Astrocyte (in vitro differentiated cells and primary cell): ENCODE measurements around the gene SCNN1B. TPM values are rescaled to one million over a fixed set of nuclear protein-coding genes. Genes with fewer than 3 reads are reported as not detected.

Experiments
- DNase-seq: peaks from one replicate; pipeline ENCODE4 v3.0.0-alpha.2; 2010; ENCODE audit warnings: low read depth
- FAIRE-seq: peaks from 2 replicates; lab custom pipeline; 2011; peaks lifted over from hg19 to GRCh38; lab: Jason Lieb, UNC
- H2AFZ ChIP-seq: 2 replicates; pipeline ENCODE4 v1.6.0; 2012; ENCODE audit warnings: low read depth, low read length, inconsistent platforms
- H3K27ac ChIP-seq: 2 replicates; pipeline ENCODE4 v1.5.1; 2011; ENCODE audit warnings: low read depth, low read length, inconsistent platforms
- H3K27me3 ChIP-seq: 2 replicates; pipeline ENCODE4 v1.6.0; 2011; ENCODE audit warnings: low read length, inconsistent platforms; ENCODE audit not compliant: insufficient read depth
- H3K36me3 ChIP-seq: 2 replicates; pipeline ENCODE4 v1.5.1; 2011; ENCODE audit warnings: low read length, inconsistent platforms; ENCODE audit not compliant: insufficient read depth
- H3K4me1 ChIP-seq: 2 replicates; pipeline ENCODE4 v1.5.1; 2011; ENCODE audit warnings: low read length, inconsistent platforms; ENCODE audit not compliant: insufficient read depth
- H3K4me2 ChIP-seq: 2 replicates; pipeline ENCODE4 v1.6.0; 2012; ENCODE audit warnings: low read length, inconsistent platforms
- H3K4me3 ChIP-seq: 2 replicates; pipeline ENCODE4 v1.5.1; 2011; ENCODE audit warnings: low read depth, mild to moderate bottlenecking, low read length, inconsistent platforms; ENCODE audit not compliant: insufficient read depth
- H3K79me2 ChIP-seq: 2 replicates; pipeline ENCODE4 v1.6.0; 2012; ENCODE audit warnings: mild to moderate bottlenecking, low read length, inconsistent platforms; ENCODE audit not compliant: insufficient read depth
- H3K9ac ChIP-seq: 2 replicates; pipeline ENCODE4 v1.6.0; 2012; ENCODE audit warnings: mild to moderate bottlenecking, low read length, inconsistent platforms
- H3K9me3 ChIP-seq: 2 replicates; pipeline ENCODE4 v1.5.1; 2012; ENCODE audit warnings: low read depth, mild to moderate bottlenecking, low read length, inconsistent platforms; ENCODE audit not compliant: insufficient read depth
- H4K20me1 ChIP-seq: 2 replicates; pipeline ENCODE4 v1.6.0; 2012; ENCODE audit warnings: low read length, inconsistent platforms; ENCODE audit not compliant: insufficient read depth
- H3K27ac Mint-ChIP-seq: one replicate; pipeline ENCODE4 v1.8.0; 2021; ENCODE audit warnings: mild to moderate bottlenecking, mixed read lengths; ENCODE audit not compliant: unreplicated experiment
- H3K27me3 Mint-ChIP-seq: one replicate; pipeline ENCODE4 v1.8.0; 2021; ENCODE audit warnings: low read depth, mixed read lengths; ENCODE audit not compliant: unreplicated experiment
- H3K36me3 Mint-ChIP-seq: one replicate; pipeline ENCODE4 v1.8.0; 2021; ENCODE audit warnings: low read depth, mixed read lengths; ENCODE audit not compliant: unreplicated experiment
- H3K4me1 Mint-ChIP-seq: one replicate; pipeline ENCODE4 v1.8.0; 2021; ENCODE audit warnings: low read depth, mixed read lengths; ENCODE audit not compliant: unreplicated experiment
- H3K4me3 Mint-ChIP-seq: one replicate; pipeline ENCODE4 v1.8.0; 2021; ENCODE audit warnings: mild to moderate bottlenecking, moderate library complexity, mixed read lengths; ENCODE audit not compliant: unreplicated experiment
- H3K9me3 Mint-ChIP-seq: one replicate; pipeline ENCODE4 v1.8.0; 2021; ENCODE audit warnings: mild to moderate bottlenecking, mixed read lengths; ENCODE audit not compliant: unreplicated experiment
- EZH2 ChIP-seq: IDR thresholded peaks from 2 replicates; pipeline ENCODE4 v1.6.1; 2012; ENCODE audit warnings: mild to moderate bottlenecking, low read length, inconsistent platforms; ENCODE audit not compliant: insufficient read depth
- total RNA-seq: library from RNA; stranded (reverse); gene quantifications from 2 replicates; pipeline ENCODE4 v1.2.1, GENCODE V29; 2021
- TF ChIP-seq, protein P1 (sequence below): IDR thresholded peaks from 2 replicates; pipeline ENCODE4 v1.5.1; 2011; ENCODE audit warnings: low read depth, mild to moderate bottlenecking, inconsistent platforms, low read length, moderate library complexity; ENCODE audit not compliant: insufficient read depth

The SCNN1B gene
- total RNA-seq, 1 donor from 2014 or later, result not detected

DNA sequence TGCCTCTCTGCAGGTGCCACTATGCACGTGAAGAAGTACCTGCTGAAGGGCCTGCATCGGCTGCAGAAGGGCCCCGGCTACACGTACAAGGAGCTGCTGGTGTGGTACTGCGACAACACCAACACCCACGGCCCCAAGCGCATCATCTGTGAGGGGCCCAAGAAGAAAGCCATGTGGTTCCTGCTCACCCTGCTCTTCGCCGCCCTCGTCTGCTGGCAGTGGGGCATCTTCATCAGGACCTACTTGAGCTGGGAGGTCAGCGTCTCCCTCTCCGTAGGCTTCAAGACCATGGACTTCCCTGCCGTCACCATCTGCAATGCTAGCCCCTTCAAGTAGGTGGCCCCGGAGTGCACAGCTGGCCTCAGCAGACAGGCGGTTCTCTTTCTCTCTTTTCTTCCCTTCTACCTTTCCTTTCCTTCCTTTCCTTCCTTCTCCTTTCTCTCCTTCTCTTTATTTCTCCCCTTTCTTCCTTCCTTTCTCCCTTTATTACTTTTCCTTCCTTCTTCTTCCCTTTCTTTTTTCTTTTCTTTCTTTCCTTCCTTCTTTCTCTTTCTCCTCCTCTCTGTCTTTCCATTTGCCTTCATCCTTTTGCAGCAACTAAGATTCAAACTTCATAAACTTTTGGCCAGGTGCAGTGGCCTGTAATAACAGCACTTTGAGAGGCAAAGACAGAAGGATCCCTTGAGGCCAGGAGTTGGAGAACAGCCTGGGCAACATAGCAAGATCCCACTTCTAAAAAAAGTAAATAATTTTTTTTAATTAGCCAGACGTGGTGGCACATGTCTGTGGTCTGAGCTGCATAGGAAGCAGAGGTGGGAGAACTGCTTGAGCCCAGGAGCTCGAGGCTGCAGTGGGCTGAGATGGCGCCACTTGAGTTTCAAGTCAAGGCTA lies 46.7 kb downstream of the SCNN1B start:
- H3K27me3 ChIP-seq, result no peaks in the 10 kb centered on the region
- no peak overlapping the region for H3K4me2 ChIP-seq
- DNase-seq (no peak), FAIRE-seq (no peak)
- H3K4me3 ChIP-seq, result no peak overlapping the region
- no peaks in the 10 kb centered on the region for H3K4me1 ChIP-seq
- no peaks in the 10 kb centered on the region for H3K4me1 Mint-ChIP-seq
- no peak overlapping the region for H3K27ac Mint-ChIP-seq
- no peaks in the 10 kb centered on the region for H3K9me3 ChIP-seq
- H3K79me2 ChIP-seq, result no peaks in the 10 kb centered on the region
- H3K36me3 Mint-ChIP-seq, result no peaks in the 10 kb centered on the region
- TF ChIP-seq, protein P1, sequence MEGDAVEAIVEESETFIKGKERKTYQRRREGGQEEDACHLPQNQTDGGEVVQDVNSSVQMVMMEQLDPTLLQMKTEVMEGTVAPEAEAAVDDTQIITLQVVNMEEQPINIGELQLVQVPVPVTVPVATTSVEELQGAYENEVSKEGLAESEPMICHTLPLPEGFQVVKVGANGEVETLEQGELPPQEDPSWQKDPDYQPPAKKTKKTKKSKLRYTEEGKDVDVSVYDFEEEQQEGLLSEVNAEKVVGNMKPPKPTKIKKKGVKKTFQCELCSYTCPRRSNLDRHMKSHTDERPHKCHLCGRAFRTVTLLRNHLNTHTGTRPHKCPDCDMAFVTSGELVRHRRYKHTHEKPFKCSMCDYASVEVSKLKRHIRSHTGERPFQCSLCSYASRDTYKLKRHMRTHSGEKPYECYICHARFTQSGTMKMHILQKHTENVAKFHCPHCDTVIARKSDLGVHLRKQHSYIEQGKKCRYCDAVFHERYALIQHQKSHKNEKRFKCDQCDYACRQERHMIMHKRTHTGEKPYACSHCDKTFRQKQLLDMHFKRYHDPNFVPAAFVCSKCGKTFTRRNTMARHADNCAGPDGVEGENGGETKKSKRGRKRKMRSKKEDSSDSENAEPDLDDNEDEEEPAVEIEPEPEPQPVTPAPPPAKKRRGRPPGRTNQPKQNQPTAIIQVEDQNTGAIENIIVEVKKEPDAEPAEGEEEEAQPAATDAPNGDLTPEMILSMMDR, result no peak
- TF ChIP-seq EZH2, result no peak
- H3K27me3 Mint-ChIP-seq, result peaks cover 42% of the 10 kb centered on the region
- H3K36me3 ChIP-seq, result no peaks in the 10 kb centered on the region
- H3K9me3 Mint-ChIP-seq, result peaks cover 11% of the 10 kb centered on the region
- H3K4me3 Mint-ChIP-seq, result no peak overlapping the region
- H3K27ac ChIP-seq, result no peak overlapping the region
- no peaks in the 10 kb centered on the region for H4K20me1 ChIP-seq
- H3K9ac ChIP-seq, result no peak overlapping the region
- no peak overlapping the region for H2AFZ ChIP-seq

DNA sequence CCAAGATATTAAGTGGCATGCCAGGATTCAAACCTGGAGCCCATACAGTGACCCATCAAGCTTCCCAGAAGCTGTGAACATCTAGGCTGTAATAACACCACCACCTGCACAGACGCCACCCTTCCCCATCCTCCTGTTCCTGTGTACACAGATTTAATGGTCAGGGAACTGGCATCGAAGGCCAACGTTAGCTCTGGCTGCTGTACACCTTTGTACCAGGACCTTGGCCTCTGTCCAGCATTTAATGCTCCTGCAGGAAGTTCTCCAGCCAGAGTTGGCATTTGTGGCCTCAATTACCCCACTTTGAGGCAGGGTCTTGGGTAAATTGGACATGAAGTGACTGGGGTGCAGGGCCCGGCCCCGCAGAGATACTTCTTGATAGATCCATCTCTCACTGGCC lies 49.3 kb downstream of the SCNN1B start:
- no peak overlapping the region for H2AFZ ChIP-seq
- H3K4me3 ChIP-seq, result no peak overlapping the region
- DNase-seq (no peak), FAIRE-seq (no peak)
- H3K4me2 ChIP-seq, result no peak overlapping the region
- no peaks in the 10 kb centered on the region for H3K36me3 ChIP-seq
- H3K9me3 ChIP-seq, result no peaks in the 10 kb centered on the region
- Mint-ChIP-seq H3K27ac (no peak overlapping the region), H3K36me3 (no peaks in the 10 kb centered on the region), H3K27me3 (peaks cover 40% of the 10 kb centered on the region), H3K4me1 (no peaks in the 10 kb centered on the region), H3K9me3 (peaks cover 9% of the 10 kb centered on the region), H3K4me3 (no peak overlapping the region)
- H3K4me1 ChIP-seq, result no peaks in the 10 kb centered on the region
- TF ChIP-seq EZH2, result no peak
- TF ChIP-seq, protein P1, result no peak
- no peaks in the 10 kb centered on the region for H4K20me1 ChIP-seq
- no peak overlapping the region for H3K27ac ChIP-seq
- no peaks in the 10 kb centered on the region for H3K27me3 ChIP-seq
- no peaks in the 10 kb centered on the region for H3K79me2 ChIP-seq
- no peak overlapping the region for H3K9ac ChIP-seq

DNA sequence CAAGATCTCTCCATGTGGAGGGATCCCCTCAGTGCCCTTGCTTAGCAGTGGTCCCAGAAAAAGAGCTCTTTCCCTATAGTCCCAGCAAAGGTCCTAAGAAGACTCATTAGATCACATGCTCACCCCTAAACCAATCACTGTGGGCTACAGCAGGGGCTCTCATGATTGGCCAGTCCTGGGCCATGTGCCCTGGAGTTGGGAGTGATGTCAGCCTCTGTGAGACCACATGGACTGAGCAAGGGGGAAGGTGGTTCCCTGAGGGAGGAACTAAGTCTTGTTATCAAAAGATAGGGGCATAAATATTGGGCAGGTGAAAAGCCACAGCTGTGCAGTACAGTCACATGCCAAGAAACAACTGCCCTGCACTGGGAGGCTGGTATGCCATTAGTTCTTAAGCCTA lies 51.3 kb downstream of the SCNN1B start:
- DNase-seq (no peak), FAIRE-seq (no peak)
- Mint-ChIP-seq H3K27me3 (peaks cover 40% of the 10 kb centered on the region), H3K36me3 (no peaks in the 10 kb centered on the region), H3K4me1 (no peaks in the 10 kb centered on the region), H3K27ac (no peak overlapping the region), H3K4me3 (no peak overlapping the region), H3K9me3 (peaks cover 9% of the 10 kb centered on the region)
- TF ChIP-seq EZH2, result no peak
- TF ChIP-seq, protein P1, result no peak
- Histone ChIP-seq H3K36me3 (no peaks in the 10 kb centered on the region), H3K4me3 (no peak overlapping the region), H4K20me1 (no peaks in the 10 kb centered on the region), H3K9me3 (no peaks in the 10 kb centered on the region), H3K79me2 (no peaks in the 10 kb centered on the region), H3K9ac (no peak overlapping the region), H3K4me1 (no peaks in the 10 kb centered on the region), H3K27ac (no peak overlapping the region), H3K4me2 (no peak overlapping the region), H3K27me3 (no peaks in the 10 kb centered on the region), H2AFZ (no peak overlapping the region)
